Neural cell (in vitro differentiated cells): ENCODE measurements around the gene PIP5K1A. TPM values are rescaled to one million over a fixed set of nuclear protein-coding genes. Genes with fewer than 3 reads are reported as not detected.

ENCODE experiments used
- H2AFZ ChIP-seq: fragments of 200-600, 300-800 bp; sonication (generic), shearing (Covaris generic); 2 replicates; pipeline ENCODE4 v1.6.0; 2014; ENCODE audit warnings: low read depth, mild to moderate bottlenecking, antibody characterized with exemption, low read length, moderate library complexity
- H3F3A ChIP-seq: fragments of 200-600 bp; shearing (Covaris generic); 2 replicates; pipeline ENCODE4 v1.6.1; 2016; ENCODE audit warnings: mild to moderate bottlenecking, moderate library complexity, mixed read lengths, antibody characterized with exemption, low read length; ENCODE audit not compliant: insufficient read depth, poor library complexity, severe bottlenecking
- H3K27ac ChIP-seq: fragments of 200-600, 300-800 bp; sonication (generic), shearing (Covaris generic); 2 replicates; pipeline ENCODE4 v1.5.1; 2014; ENCODE audit warnings: mild to moderate bottlenecking, low read length, moderate library complexity
- H3K27me3 ChIP-seq: fragments of 300-800, 200-600 bp; sonication (generic), shearing (Covaris generic); 2 replicates; pipeline ENCODE4 v1.6.0; 2014; ENCODE audit warnings: mild to moderate bottlenecking, low read depth, low read length, moderate library complexity; ENCODE audit not compliant: insufficient read depth
- H3K36me3 ChIP-seq: fragments of 300-800, 200-600 bp; sonication (generic), shearing (Covaris generic); 2 replicates; pipeline ENCODE4 v1.5.1; 2014; ENCODE audit warnings: mild to moderate bottlenecking, antibody characterized with exemption, low read length, moderate library complexity; ENCODE audit not compliant: insufficient read depth
- H3K4me2 ChIP-seq: fragments of 300-800, 200-600 bp; sonication (generic), shearing (Covaris generic); 2 replicates; pipeline ENCODE4 v1.6.0; 2014; ENCODE audit warnings: mild to moderate bottlenecking, low read length
- H3K4me3 ChIP-seq: fragments of 300-800, 200-600 bp; sonication (generic), shearing (Covaris generic); 2 replicates; pipeline ENCODE4 v1.5.1; 2014; ENCODE audit warnings: mild to moderate bottlenecking, low read length, moderate library complexity
- H3K79me2 ChIP-seq: fragments of 200-600 bp; shearing (Covaris generic); replicated peaks from 2 replicates; pipeline ENCODE4 v1.6.0; 2014; ENCODE audit warnings: mild to moderate bottlenecking, low read length, moderate library complexity; ENCODE audit not compliant: insufficient read depth
- H3K9ac ChIP-seq: fragments of 300-800, 200-600 bp; sonication (generic), shearing (Covaris generic); 2 replicates; pipeline ENCODE4 v1.6.1; 2016; ENCODE audit warnings: mild to moderate bottlenecking, low read length, mixed read lengths
- H3K9me2 ChIP-seq: fragments of 200-600 bp; shearing (Covaris generic); 2 replicates; pipeline ENCODE4 v1.6.1; 2016; ENCODE audit warnings: mild to moderate bottlenecking, low read length, mixed read lengths; ENCODE audit not compliant: insufficient read depth
- H3K9me3 ChIP-seq: fragments of 200-600, 300-800 bp; sonication (generic), shearing (Covaris generic); 2 replicates; pipeline ENCODE4 v1.6.1; 2016; ENCODE audit warnings: mild to moderate bottlenecking, mixed run types, low read length, moderate library complexity, mixed read lengths
- H4K20me1 ChIP-seq: fragments of 200-600 bp; shearing (Covaris generic); 2 replicates; pipeline ENCODE4 v1.6.1; 2016; ENCODE audit warnings: mild to moderate bottlenecking, mixed run types; ENCODE audit not compliant: insufficient read depth
- CTCF ChIP-seq: fragments of 450-650 bp; IDR thresholded peaks from 2 replicates; pipeline ENCODE4 v1.5.1; 2014; ENCODE audit warnings: antibody characterized with exemption, mild to moderate bottlenecking, moderate library complexity; ENCODE audit not compliant: poor library complexity, severe bottlenecking
- EP300 ChIP-seq: fragments of 450-650 bp; conservative IDR thresholded peaks from 2 replicates; pipeline ENCODE4 v1.6.1; 2014; ENCODE audit warnings: antibody characterized with exemption, mild to moderate bottlenecking, moderate library complexity; ENCODE audit not compliant: poor library complexity, severe bottlenecking
- EZH2 ChIP-seq: fragments of 200-600, 300-800 bp; shearing (Covaris generic), sonication (generic); IDR thresholded peaks from 2 replicates; pipeline ENCODE4 v1.6.1; 2014; ENCODE audit warnings: antibody characterized with exemption, low read length, borderline replicate concordance, mild to moderate bottlenecking; ENCODE audit not compliant: insufficient read depth, poor library complexity, severe bottlenecking
- MXI1 ChIP-seq: fragments of 450-650 bp; conservative IDR thresholded peaks from 2 replicates; pipeline ENCODE4 v1.6.1; 2014; ENCODE audit warnings: antibody characterized with exemption, mild to moderate bottlenecking; ENCODE audit not compliant: poor library complexity, severe bottlenecking
- POLR2AphosphoS5 ChIP-seq: IDR thresholded peaks from 2 replicates; pipeline ENCODE4 v1.6.1; 2012
- RAD21 ChIP-seq: fragments of 450-650 bp; conservative IDR thresholded peaks from 2 replicates; pipeline ENCODE4 v1.6.1; 2014; ENCODE audit warnings: antibody characterized with exemption, mild to moderate bottlenecking, moderate library complexity
- REST ChIP-seq: IDR thresholded peaks from 2 replicates; pipeline ENCODE4 v1.6.1; 2012; ENCODE audit warnings: borderline replicate concordance
- SMC3 ChIP-seq: fragments of 450-650 bp; conservative IDR thresholded peaks from 2 replicates; pipeline ENCODE4 v1.6.1; 2014; ENCODE audit warnings: antibody characterized with exemption, mild to moderate bottlenecking, moderate library complexity; ENCODE audit not compliant: poor library complexity
- TAF1 ChIP-seq: IDR thresholded peaks from 2 replicates; pipeline ENCODE4 v1.6.1; 2012; ENCODE audit warnings: low read depth
- polyA minus RNA-seq: library from RNA; depleted of rRNA, polyadenylated mRNA; stranded (reverse); fragments of >200 nt; gene quantifications from 2 replicates; pipeline ENCODE4 v1.2.3, GENCODE V29; 2014
- polyA plus RNA-seq: library from polyadenylated mRNA; depleted of rRNA; stranded (reverse); fragments of >200 nt; gene quantifications from 2 replicates; pipeline ENCODE4 v1.2.3, GENCODE V29; 2014

The PIP5K1A gene
- polyA plus RNA-seq: 66.0 and 66.4 TPM in 2 replicates
- polyA minus RNA-seq: 107 and 111 TPM in 2 replicates

GRCh38 chr1:151198254-151199127, at the start of gene PIP5K1A:
Gene PIP5K1A (plus strand): TSS chr1:151198552. CDS start chr1:151198997, 445 bp downstream.
- Histone ChIP-seq H4K20me1 (no peaks in the 10 kb centered on the region), H3K36me3 (no peaks in the 10 kb centered on the region), H3K27ac (peak within 1 kb of the TSS; percentile 91), H2AFZ (peak within 1 kb of the TSS; percentile 72), H3K4me2 (peak within 1 kb of the TSS; percentile 99), H3K9me2 (no peaks in the 10 kb centered on the region), H3K9me3 (no peaks in the 10 kb centered on the region), H3K4me3 (peak within 1 kb of the TSS; percentile 97), H3K27me3 (peaks cover 5% of the 10 kb centered on the region), H3K9ac (peak within 1 kb of the TSS; percentile 94), H3K79me2 (peaks cover 41% of the 10 kb centered on the region), H3F3A (no peaks in the 10 kb centered on the region)
- TF ChIP-seq TAF1 (peak; percentile 80), MXI1 (peak; percentile 72), REST (peak; percentile 79), EZH2 (no peak), POLR2AphosphoS5 (peak; percentile 95)

- H3K4me2 ChIP-seq: no peak within 1 kb of the TSS
- no peak within 1 kb of the TSS for H2AFZ ChIP-seq
- H3K9me3 ChIP-seq: no peaks in the 10 kb centered on the region
- H3K79me2 ChIP-seq: no peaks in the 10 kb centered on the region
- no peak within 1 kb of the TSS for H3K9ac ChIP-seq
- no peaks in the 10 kb centered on the region for H3K27me3 ChIP-seq
- H3K36me3 ChIP-seq: peaks cover 7% of the 10 kb centered on the region
- no peaks in the 10 kb centered on the region for H3K9me2 ChIP-seq
- H4K20me1 ChIP-seq: no peaks in the 10 kb centered on the region
- TF ChIP-seq EZH2 (no peak), POLR2AphosphoS5 (no peak), RAD21 (no peak), CTCF (no peak), MXI1 (no peak), SMC3 (no peak), EP300 (no peak)
- H3K4me3 ChIP-seq: no peak within 1 kb of the TSS
- H3K27ac ChIP-seq: no peak within 1 kb of the TSS
- H3F3A ChIP-seq: no peaks in the 10 kb centered on the region
Measured at GRCh38 chr1:151156515-151156819, 41.9 kb upstream of the PIP5K1A start, which contains the start of gene TNFAIP8L2. Gene TNFAIP8L2 (plus strand): TSS chr1:151156649. CDS start chr1:151158698, 2,049 bp downstream.
